CD4-positive, alpha-beta T cell treated with Interleukin-17A for 1 hour (primary cell): ENCODE measurements around the gene ASRGL1.
A peak's percentile ranks its signal among the peaks of the same experiment; 100 is the strongest.
"Not testable (repeated sequence)": the region's sequence is repeated elsewhere in the genome, so short reads cannot be mapped to it uniquely, and the experiment has no call there.

Source experiments
- DNase-seq: peaks from one replicate; pipeline ENCODE4 v3.0.0-alpha.2; 2020

The ASRGL1 gene

DNA sequence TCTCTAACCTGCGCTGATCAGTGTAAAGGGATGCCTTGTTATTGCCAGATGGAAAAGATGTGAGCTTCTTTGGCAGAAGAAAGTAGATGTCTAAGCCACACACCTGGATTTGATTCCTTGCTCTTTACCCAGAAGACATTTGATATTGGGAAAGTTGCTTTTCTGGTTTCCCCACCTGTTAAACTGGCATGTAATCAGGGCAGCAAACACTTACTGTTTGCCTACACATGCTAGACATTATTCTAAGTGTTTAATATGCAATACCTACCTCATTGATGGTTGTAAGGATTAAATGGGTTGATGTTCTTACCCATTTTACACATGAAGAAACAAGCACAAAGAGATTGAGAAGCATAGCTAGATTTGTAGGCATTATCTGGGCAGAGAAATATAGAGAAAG lies 16.6 kb downstream of the ASRGL1 start:
- DNase-seq = no peak

DNA sequence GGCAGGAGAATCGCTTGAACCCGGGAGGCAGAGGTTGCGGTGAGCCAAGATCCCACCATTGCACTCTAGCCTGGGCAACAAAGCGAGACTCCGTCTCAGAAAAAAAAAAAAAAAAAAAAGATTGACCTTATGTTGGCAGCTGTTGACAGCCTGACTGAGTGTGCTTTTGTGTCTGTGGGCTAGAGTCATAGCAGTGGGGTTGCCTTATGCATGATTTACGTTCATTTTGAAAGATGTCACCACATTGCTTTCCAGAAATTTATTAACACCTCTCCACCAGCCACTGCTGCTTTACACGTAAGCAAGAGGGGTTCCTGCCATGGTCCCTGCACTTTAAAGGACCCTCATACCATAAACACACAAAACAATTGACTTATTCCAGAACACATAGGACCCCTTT lies 21.0 kb downstream of the ASRGL1 start:
- DNase-seq = no peak

DNA sequence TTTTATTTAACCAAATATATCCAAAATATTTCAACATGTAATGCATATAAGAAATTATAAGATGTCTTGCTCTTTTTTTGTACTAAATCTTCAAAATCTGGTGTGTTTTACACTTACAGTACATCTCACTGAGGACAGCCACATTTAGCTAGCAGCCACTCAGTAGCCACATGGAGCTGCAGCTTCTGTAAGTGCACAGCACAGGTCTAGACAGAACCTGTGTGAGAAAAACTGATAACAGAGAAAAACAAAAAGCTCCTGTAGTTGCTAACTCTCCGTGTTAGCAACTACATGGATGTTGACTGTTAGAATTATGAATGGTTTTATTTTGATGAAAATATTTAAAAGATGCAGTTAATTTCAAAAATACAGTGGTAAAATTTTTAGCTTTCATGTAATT lies 22.2 kb downstream of the ASRGL1 start:
- DNase-seq = no peak

DNA sequence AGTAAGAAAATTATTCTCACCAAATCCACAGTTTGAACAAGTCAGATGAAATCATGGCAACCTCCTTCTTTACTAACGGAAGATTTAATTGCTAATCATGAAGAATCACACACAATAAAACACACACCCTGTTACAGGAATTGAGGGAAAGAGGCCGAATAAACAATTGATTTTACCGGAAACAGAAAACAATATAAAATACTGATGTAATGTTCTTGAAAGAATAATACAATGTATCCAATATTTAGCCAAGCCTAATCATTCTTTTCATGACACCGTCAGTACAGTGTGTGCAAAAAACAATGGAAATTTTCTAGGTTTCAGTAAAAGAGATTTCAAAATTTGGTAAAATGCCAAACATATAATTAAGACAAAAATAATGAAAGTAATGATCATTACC lies 23.4 kb downstream of the ASRGL1 start:
- no peak for DNase-seq

DNA sequence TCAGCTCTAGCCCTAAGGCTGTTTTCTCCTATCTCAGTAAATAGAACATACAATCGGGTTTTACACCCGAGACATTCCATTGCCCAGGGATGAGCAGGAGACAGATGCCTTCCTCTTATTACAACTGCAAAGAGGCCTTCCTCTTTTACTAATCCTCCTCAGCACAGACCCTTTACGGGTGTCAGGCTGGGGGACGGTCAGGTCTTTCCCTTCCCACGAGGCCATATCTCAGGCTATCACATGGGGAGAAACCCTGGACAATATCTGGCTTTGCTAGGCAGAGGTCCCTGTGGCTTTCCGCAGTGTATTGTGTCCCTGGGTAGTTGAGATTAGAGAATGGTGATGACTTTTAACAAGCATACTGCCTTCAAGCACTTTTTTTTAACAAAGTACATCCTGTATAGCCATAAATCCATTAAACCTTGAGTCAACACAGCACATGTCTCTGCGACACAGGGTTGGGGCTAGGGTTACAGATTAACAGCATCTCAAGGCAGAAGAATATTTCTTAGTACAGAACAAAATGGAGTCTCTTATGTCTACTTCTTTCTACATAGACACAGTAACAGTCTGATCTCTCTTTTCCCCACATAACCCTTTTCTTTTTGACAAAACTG lies 31.7 kb downstream of the ASRGL1 start:
- not testable (repeated sequence) for DNase-seq

DNA sequence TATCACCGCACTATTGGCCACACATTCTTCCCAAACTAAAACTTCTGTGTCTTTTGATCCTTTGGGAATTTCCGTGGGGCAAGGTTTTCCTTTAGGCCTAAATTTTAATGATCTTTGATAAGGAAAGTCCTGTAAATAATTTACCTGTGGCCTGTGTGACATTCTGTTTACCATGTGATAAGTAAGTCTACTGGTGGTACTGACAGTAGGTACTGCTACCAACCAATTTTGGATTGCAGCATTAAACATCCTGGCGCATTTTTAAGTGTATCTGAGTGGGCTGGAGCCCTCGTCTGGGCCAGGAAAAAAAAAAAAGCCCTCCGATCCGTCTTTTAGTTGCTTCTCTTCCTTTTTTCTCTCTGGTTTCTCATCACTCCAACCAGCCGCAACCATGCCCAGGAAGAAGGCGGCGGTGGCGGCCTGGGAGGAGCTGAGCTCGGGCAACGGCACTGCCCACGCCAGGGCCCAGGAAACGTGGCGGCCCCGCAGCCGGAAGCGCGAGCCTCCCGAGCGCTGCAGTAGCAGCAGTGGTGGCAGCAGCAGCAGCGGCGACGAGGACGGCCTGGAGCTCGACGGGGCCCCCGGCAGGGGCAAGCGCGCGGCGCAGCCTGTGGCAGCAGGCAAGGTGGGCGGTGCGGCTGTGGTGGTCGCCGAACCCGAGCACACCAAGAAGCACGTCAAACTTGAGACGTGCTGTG lies 33.6 kb downstream of the ASRGL1 start:
- peak; percentile 51 for DNase-seq

DNA sequence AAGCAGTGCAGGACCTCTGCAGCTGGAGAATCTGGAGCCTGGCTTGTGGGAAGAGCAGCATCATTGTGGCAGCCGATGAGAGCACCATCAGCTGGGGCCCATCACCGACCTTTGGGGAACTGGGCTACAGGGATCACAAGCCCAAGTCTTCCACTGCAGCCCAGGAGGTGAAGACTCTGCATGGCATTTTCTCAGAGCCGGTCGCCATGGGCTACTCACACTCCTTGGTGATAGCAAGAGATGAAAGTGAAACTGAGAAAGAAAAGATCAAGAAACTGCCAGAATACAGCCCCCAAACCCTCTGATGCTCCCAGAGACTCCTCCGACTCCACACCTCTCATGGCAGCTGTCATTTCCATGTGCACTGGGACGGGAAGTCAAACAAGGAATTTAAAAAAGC lies 35.6 kb downstream of the ASRGL1 start:
- DNase-seq = no peak

DNA sequence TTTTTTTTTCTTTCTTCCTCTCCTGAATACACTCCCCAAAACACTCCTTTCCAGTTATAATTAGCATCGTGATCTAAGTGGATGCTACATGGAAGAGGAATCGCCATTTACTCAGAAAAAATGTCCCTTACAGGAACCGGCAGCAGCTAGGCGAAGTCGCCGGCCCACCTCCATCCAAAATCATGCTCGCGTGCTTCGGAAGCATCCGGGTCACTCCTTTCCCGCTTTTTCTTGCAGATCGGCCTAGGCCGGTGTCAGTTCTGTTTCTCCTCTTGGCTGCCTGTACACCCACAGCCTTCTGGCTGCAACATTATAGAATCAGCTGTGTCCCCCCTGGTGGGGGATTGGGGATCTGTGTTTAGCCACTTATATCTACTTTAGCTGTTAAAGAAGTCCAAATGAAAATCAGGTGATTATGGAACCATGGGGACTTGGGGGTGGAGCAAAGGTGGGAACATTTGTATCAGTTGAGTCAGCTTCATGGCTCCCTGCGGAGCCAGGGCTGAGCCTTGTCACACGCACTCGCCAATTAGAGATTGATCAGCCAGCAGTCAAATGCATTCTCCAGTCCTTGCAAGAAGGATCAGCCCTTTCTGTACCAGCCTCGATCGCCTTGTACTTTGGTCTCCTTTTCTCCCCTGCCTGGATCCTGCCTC lies 36.3 kb downstream of the ASRGL1 start:
- no peak for DNase-seq

DNA sequence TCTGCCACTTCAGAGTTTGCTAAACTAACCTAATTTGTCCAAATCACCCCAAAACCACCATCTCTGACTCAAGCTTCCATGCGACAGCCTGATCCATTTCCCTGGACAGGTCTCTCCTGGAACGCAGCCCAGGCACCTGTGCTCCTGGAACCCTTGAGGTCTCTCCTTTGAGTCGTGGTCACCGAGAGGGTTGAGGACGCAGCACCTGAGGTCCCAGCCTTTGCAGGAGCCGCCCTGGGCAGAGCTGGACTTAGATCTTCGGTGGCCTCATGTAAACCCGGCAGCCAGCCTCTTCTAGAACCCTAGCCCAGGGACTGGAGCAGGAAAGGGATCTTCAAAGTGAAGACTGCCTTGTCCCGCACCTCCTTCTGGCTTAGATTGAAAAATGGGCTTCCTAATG lies 37.6 kb downstream of the ASRGL1 start:
- DNase-seq = no peak

DNA sequence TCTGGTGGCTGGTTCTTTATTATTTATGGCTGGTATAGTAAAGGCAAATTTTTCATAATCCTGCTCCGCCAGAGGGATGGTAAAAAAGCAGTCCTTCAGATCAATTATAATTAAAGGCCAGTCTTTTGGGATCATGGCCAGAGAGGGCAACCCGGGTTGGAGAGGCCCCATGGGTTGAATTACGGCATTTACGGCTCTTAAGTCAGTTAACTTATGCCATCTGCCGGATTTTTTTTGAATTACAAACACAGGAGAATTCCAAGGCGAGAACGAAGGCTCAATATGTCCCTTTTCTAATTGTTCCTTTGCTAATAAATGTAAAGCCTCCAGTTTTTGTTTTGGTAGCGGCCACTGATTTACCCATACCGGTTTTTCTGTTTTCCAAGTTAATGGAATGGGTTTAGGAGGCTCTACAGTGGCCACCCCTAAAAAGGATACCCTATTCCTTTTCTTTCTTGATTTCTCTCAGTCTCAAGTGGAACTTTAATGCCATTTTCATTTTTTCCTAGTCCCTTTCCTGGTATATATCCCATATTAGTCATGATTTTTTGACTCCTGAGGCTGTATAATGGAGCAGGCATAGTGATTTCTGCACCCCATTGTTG lies 41.3 kb downstream of the ASRGL1 start:
- DNase-seq = peak; percentile 66

DNA sequence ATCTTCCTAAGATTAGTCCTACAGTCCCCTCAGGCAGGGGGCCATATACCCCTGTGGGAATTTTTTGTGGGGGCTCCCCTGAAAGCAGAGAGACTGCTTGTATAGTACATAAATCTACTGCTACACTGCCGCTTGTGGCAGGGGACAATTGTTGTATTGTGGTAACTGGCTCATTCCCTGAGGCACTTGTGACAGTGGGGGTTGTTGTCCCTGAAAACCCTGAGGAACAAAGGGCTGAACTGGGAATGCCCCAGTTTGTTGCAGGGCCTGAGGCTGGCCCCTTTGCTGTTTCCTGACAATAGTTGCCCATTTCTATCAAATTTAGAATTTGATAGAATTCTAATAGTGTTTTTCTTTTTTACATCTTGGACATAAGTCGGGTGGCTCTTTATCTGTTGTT lies 42.3 kb downstream of the ASRGL1 start:
- not testable (repeated sequence) for DNase-seq

DNA sequence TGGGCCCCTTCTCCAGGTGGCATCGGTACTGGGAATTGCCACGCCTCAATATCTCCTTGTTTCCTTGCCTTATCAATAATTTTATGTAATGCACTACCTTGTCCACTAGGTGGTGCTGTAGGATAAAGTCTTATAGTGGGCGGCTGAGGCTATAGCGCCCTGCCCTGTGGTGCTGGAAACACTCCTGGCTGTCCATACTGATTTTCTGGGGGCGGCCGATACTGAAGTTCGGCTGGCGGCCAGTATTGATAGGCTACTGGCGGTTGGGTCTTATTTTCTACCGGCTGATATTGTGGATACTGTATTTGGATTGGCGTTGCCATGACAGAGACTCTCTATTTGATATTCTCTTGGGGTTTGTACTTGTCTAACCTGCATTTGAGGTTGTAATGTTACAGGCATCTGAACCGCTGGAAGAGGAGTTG lies 43.6 kb downstream of the ASRGL1 start:
- peak; percentile 81 for DNase-seq

DNA sequence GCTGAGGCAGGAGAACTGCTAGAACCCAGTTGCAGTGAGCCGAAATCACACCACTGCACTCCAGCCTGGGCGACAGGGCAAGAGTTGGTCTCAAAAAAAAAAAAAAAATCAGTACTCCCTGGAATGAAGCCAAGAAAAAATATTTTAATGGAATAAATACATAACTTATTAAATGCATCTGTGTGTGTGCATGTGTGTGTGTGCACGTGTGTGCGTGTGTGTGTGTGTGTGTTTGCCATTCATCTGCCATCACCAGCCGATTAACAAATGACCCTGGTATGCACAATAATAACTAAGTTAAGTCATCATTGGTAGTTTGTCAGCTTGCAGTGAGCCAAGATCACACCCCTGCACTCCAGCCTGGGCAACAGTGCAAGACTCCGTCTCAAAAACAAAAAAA lies 46.6 kb downstream of the ASRGL1 start:
- no peak for DNase-seq

DNA sequence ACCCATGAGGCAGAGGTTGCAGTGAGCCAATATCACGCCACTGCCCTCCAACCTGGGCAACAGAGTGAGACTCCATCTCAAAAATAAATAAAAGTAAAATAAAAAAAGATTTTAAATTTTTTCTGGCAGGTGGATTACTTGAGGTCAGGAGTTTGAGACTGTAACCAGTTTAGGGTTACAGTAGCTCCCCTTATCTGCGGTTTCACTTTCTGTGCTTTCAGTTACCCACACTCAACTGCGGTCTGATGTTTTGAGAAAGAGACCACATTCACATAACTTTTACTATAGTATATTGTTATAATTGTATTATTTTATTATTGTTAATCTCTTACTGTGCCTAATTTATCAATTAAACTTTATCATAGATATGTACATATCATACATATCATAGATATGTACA lies 48.8 kb downstream of the ASRGL1 start:
- peak; percentile 57 for DNase-seq

DNA sequence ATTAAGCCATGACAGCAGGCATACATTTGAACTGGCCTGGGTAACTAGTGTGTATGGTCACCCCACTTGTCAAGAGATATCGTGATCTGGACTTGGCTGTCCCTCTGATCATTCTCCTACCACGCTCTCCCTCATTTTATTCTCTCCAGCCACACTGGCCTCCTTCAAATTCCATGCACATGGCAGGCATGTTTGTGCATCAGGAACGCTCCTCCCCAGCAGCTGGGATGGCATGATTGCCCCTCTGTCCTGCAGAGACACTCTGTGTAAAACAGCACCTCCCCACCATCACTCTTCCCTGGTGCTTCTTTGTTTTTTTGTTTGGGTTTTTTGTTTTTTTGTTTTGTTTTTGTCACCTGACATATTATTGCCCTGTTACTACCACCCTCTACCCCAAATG lies 50.1 kb downstream of the ASRGL1 start:
- no peak for DNase-seq

DNA sequence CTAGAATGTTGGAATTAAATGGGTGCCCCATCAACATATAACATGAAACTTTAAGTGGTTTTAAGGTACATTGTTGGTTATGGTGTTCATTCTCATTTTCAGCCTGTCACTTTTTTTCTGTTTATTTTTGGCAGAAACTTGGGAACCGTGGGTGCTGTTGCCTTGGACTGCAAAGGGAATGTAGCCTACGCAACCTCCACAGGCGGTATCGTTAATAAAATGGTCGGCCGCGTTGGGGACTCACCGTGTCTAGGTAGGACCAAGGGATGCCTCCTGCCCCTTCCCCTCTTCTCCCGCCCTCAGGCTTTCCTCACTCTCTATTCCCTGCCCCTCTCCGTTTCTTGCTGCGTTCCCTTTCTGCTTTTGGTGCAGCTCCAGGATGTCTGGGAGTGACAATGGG lies 51.8 kb downstream of the ASRGL1 start:
- no peak for DNase-seq

DNA sequence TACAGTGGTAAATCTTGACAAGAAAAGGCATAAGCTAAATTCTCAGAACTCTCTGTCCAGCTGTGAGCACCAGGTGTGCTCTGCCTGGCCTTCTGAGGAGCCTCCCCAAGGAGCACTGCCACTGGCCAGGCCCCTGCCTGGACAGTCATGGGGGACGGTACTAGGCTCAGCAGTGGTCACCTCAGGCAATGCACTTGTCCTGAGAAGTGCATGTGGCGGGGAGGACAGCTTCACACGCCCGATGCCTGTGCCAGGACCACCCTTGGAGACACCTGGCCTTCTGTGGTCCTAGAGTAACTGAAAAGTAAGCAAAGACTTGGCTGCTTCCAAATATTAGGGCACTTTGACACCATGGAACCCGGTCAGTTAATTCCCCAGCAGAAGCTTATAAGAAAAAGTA lies 53.0 kb downstream of the ASRGL1 start:
- DNase-seq = no peak

DNA sequence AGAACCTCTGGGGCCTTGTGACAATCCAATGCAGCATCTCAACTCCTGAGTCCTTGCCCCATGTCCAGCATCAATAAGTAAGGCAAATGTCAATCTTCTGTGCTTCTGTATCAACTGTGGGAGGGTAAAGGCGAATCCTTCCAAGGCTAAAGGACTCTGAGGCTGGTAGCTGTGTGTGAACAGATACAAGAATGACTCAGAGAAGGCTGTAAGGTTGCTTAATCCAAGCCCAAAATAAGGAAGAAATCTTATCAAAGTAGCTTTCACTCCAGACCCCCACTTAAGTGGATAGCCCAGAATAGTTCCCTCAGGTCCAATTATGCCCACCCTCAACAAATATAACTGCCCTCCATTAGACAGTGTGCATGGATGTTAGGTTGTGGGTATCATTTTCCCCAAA lies 53.5 kb downstream of the ASRGL1 start:
- no peak for DNase-seq

DNA sequence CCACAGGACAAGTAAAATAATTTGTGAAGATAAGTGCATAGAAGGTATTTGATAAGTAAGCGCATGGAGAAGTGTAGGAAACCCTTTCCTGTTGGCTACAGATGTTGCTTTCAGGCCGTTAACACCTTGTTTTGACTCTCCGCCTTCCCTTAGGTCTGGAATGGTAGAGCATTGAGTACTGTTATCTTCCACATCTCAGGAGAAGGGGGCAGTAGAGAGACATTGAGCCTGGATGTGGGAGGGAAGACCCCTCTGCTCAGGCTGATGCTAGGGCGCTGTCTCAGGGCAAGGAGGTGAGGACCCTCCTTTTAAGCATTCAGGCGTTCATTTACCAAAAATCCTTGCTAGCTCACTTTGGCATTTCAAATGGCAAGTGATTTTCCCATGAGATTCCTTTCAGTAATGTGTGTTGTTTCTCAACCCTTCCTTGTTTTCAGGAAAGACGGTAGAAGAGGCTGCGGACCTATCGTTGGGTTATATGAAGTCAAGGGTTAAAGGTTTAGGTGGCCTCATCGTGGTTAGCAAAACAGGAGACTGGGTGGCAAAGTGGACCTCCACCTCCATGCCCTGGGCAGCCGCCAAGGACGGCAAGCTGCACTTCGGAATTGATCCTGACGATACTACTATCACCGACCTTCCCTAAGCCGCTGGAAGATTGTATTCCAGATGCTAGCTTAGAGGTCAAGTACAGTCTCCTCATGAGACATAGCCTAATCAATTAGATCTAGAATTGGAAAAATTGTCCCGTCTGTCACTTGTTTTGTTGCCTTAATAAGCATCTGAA lies 54.6 kb downstream of the ASRGL1 start:
- no peak for DNase-seq

DNA sequence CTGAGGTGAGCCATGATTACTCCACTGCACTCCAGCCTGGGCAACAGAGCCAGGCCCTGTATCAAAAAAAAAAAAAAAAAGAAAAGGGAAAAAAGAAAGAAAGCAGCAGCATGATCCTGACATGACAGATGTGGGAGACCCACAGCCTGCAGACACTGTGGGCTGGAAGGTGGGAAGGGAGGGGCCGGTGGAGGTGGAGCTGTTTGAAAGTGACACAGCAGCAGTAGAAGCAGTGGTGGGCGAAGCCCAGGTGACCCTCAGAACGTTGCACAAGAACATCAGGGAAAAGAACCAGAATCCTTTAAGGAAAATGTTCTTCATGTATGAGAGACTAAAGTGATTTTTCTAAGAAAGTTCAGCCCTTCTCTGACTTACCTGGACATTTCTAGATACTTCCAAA lies 55.3 kb downstream of the ASRGL1 start:
- DNase-seq = no peak

DNA sequence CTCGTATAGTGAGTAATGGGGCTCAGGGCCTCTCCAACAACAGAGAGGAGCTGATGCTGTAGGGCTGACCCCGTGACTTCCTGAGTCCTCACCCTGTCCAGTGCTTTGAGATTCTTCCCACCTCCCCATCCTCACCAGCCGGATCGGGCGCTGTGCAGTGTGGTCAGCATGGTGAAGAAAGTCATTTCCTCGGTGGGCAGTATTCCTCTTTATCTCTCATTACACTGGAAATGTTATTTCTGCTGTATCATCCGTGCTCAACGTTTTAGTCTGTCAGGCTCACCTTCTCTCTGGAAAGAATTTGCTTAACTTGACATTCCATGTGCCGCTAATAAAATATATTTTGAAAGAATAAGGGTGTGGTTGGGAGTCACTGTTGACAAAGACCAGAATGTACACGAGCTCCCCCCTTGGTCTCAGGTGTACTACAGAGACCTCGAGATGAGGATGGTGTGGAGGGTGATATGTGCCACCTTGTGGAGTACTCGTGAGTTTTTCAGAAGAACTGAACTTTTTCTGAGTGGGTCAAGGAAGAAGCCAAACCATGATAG lies 55.9 kb downstream of the ASRGL1 start:
- peak; percentile 61 for DNase-seq

DNA sequence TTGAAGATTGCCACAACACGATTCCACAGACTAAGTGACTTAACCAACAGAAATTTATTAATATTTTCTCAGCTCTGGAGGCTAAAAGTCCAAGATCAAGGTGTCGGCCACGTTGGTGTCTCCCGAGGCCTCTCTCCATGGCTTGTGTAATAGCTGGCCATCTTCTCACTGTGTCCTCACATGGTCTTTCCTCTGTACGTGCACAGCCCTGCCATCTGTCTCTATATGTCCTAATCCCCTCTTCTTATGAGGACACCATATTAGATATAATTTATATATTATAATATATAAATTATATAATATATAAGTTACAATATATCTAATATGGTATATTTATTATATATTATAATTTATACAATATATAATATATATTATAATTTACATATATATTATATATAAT lies 56.5 kb downstream of the ASRGL1 start:
- no peak for DNase-seq
